ENCODE measurements around the gene NEB. TPM values are rescaled to one million over a fixed set of nuclear protein-coding genes. Genes with fewer than 3 reads are reported as not detected.
A peak's percentile ranks its signal among the peaks of the same experiment; 100 is the strongest.

The NEB gene
- total and polyA plus RNA-seq, 7 donors = 796 to 7,790 (median 2,020) TPM

- intact Hi-C loops (cut with DNase I) = no loop called here
- 38 to 58% (median 49%) methylated on average over 4 of the region's 4 CpGs for WGBS, 3 donors
- H3K9me3 ChIP-seq = no peaks in the 10 kb centered on the region
- no peak for TF ChIP-seq CTCF (IDR thresholded peaks at IDR 0.05)
- H3K27me3 ChIP-seq (ENCODE audit: insufficient read depth in 3 of 3, low read length in 2 of 3) = no peaks in the 10 kb centered on the region
- peaks cover 9 to 100% of the 10 kb centered on the region in 2 donors for H3K36me3 ChIP-seq (ENCODE audit: insufficient read depth in 1 of 2, low read depth in 1 of 2)
- H3K4me3 ChIP-seq = no peak overlapping the region
- no peaks in the 10 kb centered on the region for H3K4me1 ChIP-seq
- H3K27ac ChIP-seq = no peak overlapping the region
- no peak for DNase-seq
- ATAC-seq = peak in 2 of 4 donors; percentile 18 to 48
Measured at GRCh38 chr2:151491496-151491895, 242.8 kb downstream of the NEB start.

- Histone ChIP-seq H3K36me3 (ENCODE audit: insufficient read depth in 1 of 2, low read depth in 1 of 2) (peaks cover 14 to 100% of the 10 kb centered on the region in 2 donors), H3K4me3 (no peak overlapping the region), H3K27me3 (ENCODE audit: insufficient read depth in 3 of 3, low read length in 2 of 3) (no peaks in the 10 kb centered on the region), H3K4me1 (no peaks in the 10 kb centered on the region), H3K9me3 (no peaks in the 10 kb centered on the region), H3K27ac (no peak overlapping the region)
- no peak for TF ChIP-seq CTCF (IDR thresholded peaks at IDR 0.05)
- WGBS, 3 donors = 90 to 98% (median 92%) methylated on average over 9 of the region's 9 CpGs
- intact Hi-C loops (cut with DNase I) = no loop called here
- no peak for DNase-seq
- ATAC-seq = no peak
Measured at GRCh38 chr2:151490276-151490675, 244.0 kb downstream of the NEB start.

- H3K4me1 ChIP-seq = no peaks in the 10 kb centered on the region
- no peaks in the 10 kb centered on the region for H3K27me3 ChIP-seq (ENCODE audit: insufficient read depth in 3 of 3, low read length in 2 of 3)
- 71 to 82% (median 77%) methylated on average over 1 of the region's 1 CpG for WGBS, 3 donors
- peaks cover 12 to 100% of the 10 kb centered on the region in 2 donors for H3K36me3 ChIP-seq (ENCODE audit: insufficient read depth in 1 of 2, low read depth in 1 of 2)
- no peak for ATAC-seq
- no peak overlapping the region for H3K27ac ChIP-seq
- no peak overlapping the region for H3K4me3 ChIP-seq
- intact Hi-C loops (cut with DNase I) = no loop called here
- TF ChIP-seq CTCF (IDR thresholded peaks at IDR 0.05) = no peak
- DNase-seq = no peak
- no peaks in the 10 kb centered on the region for H3K9me3 ChIP-seq
Measured at GRCh38 chr2:151486053-151486452, 248.2 kb downstream of the NEB start.

GRCh38 chr2:151484100-151484499 is 250.2 kb downstream of the NEB start:
- no peaks in the 10 kb centered on the region for H3K9me3 ChIP-seq
- no peak overlapping the region for H3K4me3 ChIP-seq
- 82 to 89% (median 87%) methylated on average over 4 of the region's 4 CpGs for WGBS, 3 donors
- H3K27ac ChIP-seq = peak overlapping the region; percentile 8
- intact Hi-C loops (cut with DNase I) = no loop called here
- TF ChIP-seq CTCF (IDR thresholded peaks at IDR 0.05) = no peak
- H3K36me3 ChIP-seq (ENCODE audit: insufficient read depth in 1 of 2, low read depth in 1 of 2) = peaks cover 9 to 94% of the 10 kb centered on the region in 2 donors
- no peak for ATAC-seq
- no peaks in the 10 kb centered on the region for H3K4me1 ChIP-seq
- no peak for DNase-seq
- no peaks in the 10 kb centered on the region for H3K27me3 ChIP-seq (ENCODE audit: insufficient read depth in 3 of 3, low read length in 2 of 3)

- TF ChIP-seq CTCF (IDR thresholded peaks at IDR 0.05) = no peak
- Histone ChIP-seq H3K27me3 (ENCODE audit: insufficient read depth in 3 of 3, low read length in 2 of 3) (no peaks in the 10 kb centered on the region), H3K4me3 (no peak overlapping the region), H3K9me3 (no peaks in the 10 kb centered on the region), H3K4me1 (no peaks in the 10 kb centered on the region), H3K36me3 (ENCODE audit: insufficient read depth in 1 of 2, low read depth in 1 of 2) (peaks cover 9 to 89% of the 10 kb centered on the region in 2 donors), H3K27ac (no peak overlapping the region)
- peak in 2 of 4 donors; percentile 2 to 6 for ATAC-seq
- intact Hi-C loops (cut with DNase I) = no loop called here
- no peak for DNase-seq
- WGBS, 3 donors = 84 to 98% (median 85%) methylated on average over 6 of the region's 6 CpGs
Measured at GRCh38 chr2:151483546-151483945, 250.7 kb downstream of the NEB start.

Measured in psoas muscle (tissue), 8 donors.